Measurements from ENCODE around the gene ENPP6.

The ENPP6 gene

GRCh38 chr4:184102488-184102887 lies 115.2 kb downstream of the ENPP6 start:
- no peak for FAIRE-seq

- FAIRE-seq, result no peak
These were observed 116.0 kb downstream of the ENPP6 start for GRCh38 chr4:184101711-184102110.

- FAIRE-seq, result no peak
These were observed 117.3 kb downstream of the ENPP6 start for GRCh38 chr4:184100297-184100885.

GRCh38 chr4:184099535-184099966 lies 118.1 kb downstream of the ENPP6 start:
- FAIRE-seq, result no peak

GRCh38 chr4:184099000-184099399 lies 118.7 kb downstream of the ENPP6 start:
- no peak for FAIRE-seq

GRCh38 chr4:184097815-184098214 lies 119.9 kb downstream of the ENPP6 start:
- FAIRE-seq, result no peak

- no peak for FAIRE-seq
These were observed 120.5 kb downstream of the ENPP6 start for GRCh38 chr4:184097241-184097605.

GRCh38 chr4:184096561-184097240 lies 121.0 kb downstream of the ENPP6 start:
- FAIRE-seq, result no peak

- no peak for FAIRE-seq
These were observed 123.0 kb downstream of the ENPP6 start for GRCh38 chr4:184094532-184095159.

GRCh38 chr4:184091986-184092385 lies 125.7 kb downstream of the ENPP6 start:
- FAIRE-seq, result no peak

GRCh38 chr4:184090571-184090970 lies 127.1 kb downstream of the ENPP6 start:
- no peak for FAIRE-seq

GRCh38 chr4:184080674-184081073 lies 137.0 kb downstream of the ENPP6 start:
- no peak for FAIRE-seq

GRCh38 chr4:184074677-184075388 lies 142.8 kb downstream of the ENPP6 start:
- FAIRE-seq, result no peak

- no peak for FAIRE-seq
These were observed 149.6 kb downstream of the ENPP6 start for GRCh38 chr4:184067931-184068554.

- no peak for FAIRE-seq
These were observed 150.9 kb downstream of the ENPP6 start for GRCh38 chr4:184066584-184067300.

- no peak for FAIRE-seq
These were observed 152.8 kb downstream of the ENPP6 start for GRCh38 chr4:184064877-184065276.

- no peak for FAIRE-seq
These were observed 154.9 kb downstream of the ENPP6 start for GRCh38 chr4:184062769-184063168.

- FAIRE-seq, result no peak
These were observed 156.1 kb downstream of the ENPP6 start for GRCh38 chr4:184061582-184061981.

GRCh38 chr4:184059099-184059498 lies 158.6 kb downstream of the ENPP6 start:
- no peak for FAIRE-seq

- no peak for FAIRE-seq
These were observed 159.6 kb downstream of the ENPP6 start for GRCh38 chr4:184058026-184058425.

- no peak for FAIRE-seq
These were observed 160.8 kb downstream of the ENPP6 start for GRCh38 chr4:184056877-184057276.

- no peak for FAIRE-seq
These were observed 164.2 kb downstream of the ENPP6 start for GRCh38 chr4:184053434-184053833.

GRCh38 chr4:184052616-184053015 lies 165.1 kb downstream of the ENPP6 start:
- FAIRE-seq, result no peak
